DOHH2 (cell line): Measurements from ENCODE around the gene PKD1.
"Not testable (repeated sequence)": the region's sequence is repeated elsewhere in the genome, so short reads cannot be mapped to it uniquely, and the experiment has no call there.

Experiments
- EZH2phosphoT487 ChIP-seq: fragments of 200-600 bp; sonication (generic); IDR thresholded peaks from 2 replicates; pipeline ENCODE4 v1.6.1; 2017; ENCODE audit warnings: borderline replicate concordance, mild to moderate bottlenecking, antibody characterized with exemption, low read length, moderate library complexity, mixed read lengths
- TF ChIP-seq, protein P1 (sequence below): fragments of 200-600 bp; sonication (generic); IDR thresholded peaks from one replicate; pipeline ENCODE4 v1.5.1; 2014; ENCODE audit warnings: antibody characterized with exemption, mild to moderate bottlenecking, low read depth, low read length; ENCODE audit not compliant: poor library complexity, severe bottlenecking

DNA sequence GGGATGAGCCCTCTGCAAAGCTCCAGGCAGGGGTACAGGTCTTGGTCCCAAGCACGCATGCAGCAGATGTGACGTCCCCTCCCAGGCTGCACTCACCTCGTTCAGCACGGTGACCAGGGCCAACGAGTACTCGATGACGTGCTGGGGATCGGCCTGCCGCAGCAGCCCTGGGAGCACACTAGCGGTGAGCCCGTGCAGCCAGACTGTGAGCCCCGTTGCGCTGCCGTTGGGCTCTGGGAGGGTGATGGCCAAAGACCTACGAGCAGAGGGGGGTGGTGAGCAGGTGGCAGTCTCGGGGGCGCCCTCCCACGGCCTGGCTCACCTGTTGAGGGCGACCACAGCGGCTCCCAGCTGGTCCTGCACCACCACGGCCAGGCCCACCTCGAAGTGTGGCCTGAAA is 29.9 kb downstream of the PKD1 start:
- TF ChIP-seq, protein P1, sequence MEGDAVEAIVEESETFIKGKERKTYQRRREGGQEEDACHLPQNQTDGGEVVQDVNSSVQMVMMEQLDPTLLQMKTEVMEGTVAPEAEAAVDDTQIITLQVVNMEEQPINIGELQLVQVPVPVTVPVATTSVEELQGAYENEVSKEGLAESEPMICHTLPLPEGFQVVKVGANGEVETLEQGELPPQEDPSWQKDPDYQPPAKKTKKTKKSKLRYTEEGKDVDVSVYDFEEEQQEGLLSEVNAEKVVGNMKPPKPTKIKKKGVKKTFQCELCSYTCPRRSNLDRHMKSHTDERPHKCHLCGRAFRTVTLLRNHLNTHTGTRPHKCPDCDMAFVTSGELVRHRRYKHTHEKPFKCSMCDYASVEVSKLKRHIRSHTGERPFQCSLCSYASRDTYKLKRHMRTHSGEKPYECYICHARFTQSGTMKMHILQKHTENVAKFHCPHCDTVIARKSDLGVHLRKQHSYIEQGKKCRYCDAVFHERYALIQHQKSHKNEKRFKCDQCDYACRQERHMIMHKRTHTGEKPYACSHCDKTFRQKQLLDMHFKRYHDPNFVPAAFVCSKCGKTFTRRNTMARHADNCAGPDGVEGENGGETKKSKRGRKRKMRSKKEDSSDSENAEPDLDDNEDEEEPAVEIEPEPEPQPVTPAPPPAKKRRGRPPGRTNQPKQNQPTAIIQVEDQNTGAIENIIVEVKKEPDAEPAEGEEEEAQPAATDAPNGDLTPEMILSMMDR, result not testable (repeated sequence)
- TF ChIP-seq EZH2phosphoT487, result not testable (repeated sequence)
